NCI-H510A treated with DMSO at 0.1 percent for 48 hours (cell line): ENCODE data around the gene ZNF23.

Source experiments
- DNase-seq: peaks from one replicate; lab custom pipeline; 2025; lab: John Stamatoyannopoulos, UW

The ZNF23 gene

DNA sequence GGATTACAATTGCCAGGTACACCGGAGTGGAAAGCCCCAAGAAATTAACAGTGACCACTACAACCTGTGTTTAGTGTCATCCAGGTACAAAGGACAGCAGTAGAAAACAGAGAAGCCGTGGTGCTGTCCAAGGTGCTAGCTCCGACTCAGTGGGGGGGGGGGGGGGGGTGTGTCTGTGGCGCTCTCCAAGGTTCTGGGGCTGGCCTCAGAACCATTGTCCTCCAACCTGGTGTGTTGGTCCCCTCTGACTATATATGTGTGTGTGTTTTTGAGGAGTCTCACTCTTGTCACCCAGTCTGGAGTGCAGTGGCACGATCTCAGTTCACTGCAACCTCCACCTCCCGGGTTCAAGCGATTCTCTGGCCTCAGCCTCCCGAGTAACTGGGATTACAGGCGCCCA is 5.8 kb upstream of the ZNF23 start:
- DNase-seq = no peak

DNA sequence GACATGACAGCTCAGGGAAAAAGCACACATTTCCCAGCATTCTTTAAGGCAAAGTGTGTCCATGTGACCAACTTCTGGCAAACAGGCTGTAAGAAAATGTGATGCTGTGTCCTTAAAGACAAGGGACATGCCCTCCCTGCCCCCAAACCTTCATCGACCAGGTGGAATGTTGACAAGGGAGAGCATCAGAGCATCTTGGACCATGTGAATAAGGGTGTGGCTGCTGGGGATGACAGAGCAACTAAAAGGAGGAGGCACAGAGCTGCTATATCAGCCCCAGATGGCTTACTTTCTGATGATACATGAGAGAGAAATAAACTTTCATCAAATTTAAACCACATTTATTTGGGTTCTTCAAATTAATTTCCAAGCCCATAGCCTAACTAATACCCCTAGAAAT is 2.2 kb upstream of the ZNF23 start:
- no peak for DNase-seq

DNA sequence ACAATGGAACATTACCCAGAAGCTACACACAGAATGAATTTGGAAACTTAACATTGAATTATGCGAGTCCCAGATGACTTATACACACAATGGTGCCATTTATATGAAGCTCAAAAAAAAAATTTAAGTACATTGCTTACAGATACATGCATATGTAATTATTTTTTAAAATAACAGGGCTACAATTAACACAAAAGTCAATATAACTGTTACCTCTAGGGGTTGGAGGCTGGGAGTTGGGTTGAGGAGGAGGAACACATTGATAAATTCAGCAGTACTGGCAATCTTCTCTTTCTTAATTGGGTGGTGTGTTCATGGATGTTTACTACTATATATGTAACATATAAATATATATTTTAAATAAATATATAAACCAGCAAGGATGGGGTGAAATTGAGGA is 1.1 kb downstream of the ZNF23 start:
- DNase-seq = no peak

DNA sequence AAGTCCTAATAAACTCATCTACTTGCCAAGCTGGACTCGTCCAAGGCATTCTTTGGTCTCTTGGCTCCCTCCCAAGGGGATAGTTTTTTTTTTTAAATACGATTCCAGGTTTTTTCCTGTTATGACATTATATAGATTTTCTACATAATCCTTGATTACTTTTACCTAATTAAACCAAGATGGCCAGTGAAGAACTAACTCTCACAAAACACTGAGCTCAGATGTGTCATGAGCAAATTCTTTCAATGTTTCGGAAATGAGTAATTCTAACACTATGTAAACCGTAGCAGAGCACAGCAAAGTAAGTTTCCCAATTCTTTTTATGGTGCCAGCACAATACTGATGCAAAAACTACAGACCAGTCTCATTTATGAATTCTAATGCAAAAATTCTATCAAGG is 1.8 kb downstream of the ZNF23 start:
- DNase-seq = no peak

DNA sequence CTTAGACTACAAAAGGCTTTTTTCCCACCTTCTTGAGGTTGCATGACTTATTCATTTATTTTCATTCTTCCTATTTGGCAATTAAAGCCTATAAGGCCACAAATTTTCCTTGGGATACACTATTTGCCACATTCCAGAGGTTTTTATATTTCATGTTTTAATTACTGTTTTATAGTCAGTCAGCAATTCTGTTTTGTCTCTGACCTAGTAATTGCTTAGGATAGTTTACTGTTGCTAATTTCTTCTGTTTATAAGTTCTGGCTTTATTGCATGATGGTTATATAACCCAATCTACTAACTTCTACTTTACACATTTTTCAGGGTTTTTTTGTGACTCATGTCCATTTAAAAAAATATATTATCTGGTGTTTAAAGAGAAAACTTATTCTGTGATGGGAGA is 2.5 kb downstream of the ZNF23 start:
- DNase-seq = no peak

DNA sequence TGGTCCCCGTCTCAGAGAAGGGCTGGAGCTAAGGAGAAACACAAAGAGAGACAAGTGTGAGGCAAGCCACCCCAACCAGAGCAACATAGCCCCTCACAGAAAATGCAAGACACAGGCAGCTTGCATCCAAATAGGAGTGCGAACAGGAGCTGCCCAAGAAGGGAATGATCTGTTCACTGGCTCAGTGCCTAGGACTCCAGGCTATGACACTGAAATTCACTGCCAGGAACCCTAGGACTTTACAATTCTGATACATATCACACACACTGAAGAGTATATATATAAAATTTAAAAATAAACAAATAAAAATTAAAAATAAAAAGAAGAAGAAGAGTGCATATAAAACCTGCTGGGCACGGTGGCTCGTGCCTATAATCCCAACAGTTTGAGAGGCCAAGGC is 5.2 kb downstream of the ZNF23 start:
- DNase-seq = no peak

DNA sequence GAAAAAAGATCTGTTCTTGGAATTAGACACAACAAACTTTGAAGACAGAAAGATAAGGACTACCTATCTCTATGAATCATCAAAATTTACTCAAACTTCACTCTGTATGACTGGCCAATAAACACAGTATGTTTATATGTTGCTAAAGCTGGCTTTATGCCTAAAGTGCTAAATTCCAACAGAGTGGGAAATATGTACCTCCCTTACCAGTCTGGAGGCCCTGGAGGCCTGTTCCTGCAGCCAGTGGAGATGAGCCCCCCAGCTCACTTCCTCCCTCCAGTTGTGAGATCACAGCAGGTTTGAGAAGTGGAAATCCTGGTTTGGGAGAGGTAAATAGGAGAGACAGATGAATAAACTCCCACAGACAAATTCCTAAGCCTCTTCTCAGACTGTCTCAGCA is 9.0 kb downstream of the ZNF23 start:
- DNase-seq = no peak

DNA sequence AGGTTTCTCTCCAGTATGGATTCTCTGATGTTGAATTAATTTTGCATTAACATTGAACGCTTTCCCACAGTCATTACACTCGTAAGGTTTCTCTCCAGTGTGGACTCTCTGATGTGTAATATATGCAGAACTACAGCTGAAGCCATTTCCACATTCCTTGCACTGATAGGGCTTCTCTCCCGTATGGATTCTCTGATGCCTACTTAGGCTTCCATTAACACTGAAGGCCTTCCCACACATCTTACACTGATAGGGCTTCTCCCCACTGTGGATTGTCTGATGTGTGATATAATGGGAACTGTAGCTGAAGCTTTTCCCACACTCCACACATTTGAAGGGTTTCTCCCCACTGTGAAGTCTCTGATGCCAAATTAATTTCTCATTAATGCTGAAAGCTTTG is 13.0 kb downstream of the ZNF23 start:
- no peak for DNase-seq

DNA sequence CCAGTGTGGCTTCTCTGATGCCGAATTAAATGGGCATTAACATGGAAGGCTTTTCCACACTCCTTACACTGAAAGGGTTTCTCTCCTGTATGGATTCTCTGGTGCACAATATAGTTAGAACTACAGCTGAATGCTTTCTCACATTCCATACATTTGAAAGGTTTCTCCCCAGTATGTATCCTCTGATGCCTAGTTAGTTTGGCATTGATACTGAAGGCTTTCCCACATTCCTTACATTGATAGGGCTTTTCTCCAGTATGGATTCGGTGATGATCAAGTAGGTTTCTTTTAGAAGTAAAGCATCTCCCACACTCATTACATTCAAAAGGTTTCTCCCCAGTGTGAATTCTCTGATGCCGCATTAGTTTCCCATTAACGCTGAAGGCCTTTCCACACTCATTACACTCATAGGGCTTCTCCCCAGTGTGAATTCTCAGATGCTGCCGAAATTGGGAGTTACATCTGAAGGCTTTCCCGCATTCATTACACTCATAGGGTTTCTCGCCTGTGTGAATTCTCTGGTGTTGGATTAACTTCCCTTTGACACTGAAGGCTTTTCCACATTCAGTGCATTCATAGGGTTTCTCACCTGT is 13.7 kb downstream of the ZNF23 start:
- DNase-seq = no peak

DNA sequence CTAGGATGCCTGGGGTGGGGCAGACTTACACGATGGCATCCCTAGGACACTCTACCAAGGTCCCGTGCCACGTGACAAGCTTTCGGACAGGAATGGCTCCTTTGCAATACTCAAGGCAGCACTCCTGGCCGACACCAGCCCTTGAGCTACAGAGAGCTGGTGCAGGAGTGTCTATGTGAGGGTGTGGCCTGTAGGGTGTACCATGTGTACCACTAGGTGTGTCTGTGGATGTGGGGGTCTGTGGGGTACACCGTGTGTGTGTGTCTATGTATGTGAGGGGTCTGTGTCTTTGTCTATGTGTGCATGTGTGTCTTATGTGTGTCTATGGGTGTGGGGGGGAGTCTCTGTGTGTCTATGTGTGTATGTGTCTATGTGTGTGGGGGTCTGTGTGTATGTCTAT is 18.3 kb downstream of the ZNF23 start:
- no peak for DNase-seq

DNA sequence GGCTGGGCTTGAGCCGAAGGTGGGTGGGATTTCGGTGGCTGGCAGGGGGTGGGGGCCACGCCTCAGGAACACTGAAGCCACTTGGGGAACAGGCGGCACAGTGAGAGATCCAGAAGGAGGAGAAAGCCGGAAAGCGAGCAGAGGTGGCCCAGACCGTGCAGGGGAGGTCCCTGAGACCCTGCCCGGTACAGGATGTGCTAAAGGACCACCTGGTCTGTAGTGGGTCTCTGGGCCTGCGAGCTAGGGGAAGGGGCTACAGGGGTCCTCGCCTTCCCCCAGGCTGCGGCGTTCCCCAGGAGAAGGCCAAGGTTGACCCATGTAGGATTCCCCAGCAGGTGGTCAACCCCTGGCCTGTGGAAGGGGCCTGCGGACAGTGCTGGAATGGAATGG is 20.0 kb downstream of the ZNF23 start, which contains the start of gene TLE7:
TLE7 (minus strand) TSS at position 4 of the 390 bp plus-strand sequence. CDS start 8,730 bp downstream, outside the sequence.
- DNase-seq = no peak

DNA sequence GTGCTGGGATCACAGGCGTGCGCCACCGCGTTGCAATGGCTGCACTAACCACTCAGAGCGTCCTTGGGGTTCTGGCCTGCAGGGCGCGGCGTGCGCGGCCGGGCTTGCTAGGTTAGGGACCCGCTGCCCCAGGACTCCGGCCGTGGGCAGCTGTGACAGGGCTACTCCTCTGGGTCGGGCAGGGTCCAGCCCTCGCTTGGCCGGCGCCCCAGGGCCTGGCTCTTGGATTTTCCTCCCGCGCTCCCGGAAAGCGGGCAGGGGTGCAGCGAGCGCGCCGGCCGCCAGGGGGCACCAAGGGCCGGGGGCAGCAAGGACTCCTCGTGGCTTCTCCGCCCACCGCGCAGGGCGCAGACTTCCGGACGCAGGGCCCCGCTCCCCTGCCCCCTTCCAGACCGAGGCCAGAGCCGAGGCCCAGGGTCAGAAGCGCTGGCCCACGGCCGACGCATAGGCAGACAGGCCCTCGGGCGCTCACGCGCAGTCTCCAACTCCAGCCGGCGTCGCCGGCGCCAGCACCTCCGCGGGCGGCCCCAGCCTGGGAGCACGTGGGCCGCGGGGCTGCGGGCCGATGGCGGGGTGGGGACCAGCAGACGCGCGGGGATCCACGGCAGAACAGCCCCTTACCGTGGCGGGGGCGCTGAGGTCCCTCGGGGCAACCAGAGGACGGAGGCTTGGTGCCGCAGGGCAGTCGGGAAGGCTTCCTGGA is 20.5 kb downstream of the ZNF23 start:
- DNase-seq = no peak

DNA sequence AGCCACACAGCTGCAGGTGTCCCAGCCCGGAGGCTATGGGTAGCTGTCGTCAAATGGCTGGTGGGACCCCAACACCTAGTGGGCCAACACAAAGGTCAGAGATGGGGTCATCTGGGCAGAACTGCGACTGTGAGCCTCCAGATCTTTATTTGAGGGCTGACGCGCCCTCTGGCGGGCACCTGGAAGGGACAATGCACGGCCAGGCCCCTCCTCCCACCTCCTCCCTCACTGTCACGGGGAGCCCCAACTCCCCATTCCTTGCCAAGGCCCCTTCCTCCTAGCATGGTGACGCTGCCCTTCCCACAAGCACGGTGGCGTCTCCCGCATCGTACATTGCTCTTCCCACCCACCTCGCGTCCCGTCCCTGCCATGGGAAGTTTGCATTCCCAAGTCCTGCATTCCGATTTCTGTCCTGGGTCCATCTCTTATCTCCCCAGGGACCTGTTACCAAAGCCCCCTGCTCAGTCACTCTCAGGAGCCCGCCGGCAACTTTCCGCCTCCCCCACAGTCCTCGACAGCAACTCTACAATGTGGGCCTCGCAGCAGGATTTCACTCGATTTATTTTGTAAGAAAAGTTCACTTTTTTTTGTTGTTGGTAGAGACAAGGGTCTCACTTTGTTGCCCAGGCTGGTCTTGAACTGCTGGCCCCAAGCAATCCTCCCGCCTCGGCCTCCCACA is 21.2 kb downstream of the ZNF23 start:
- no peak for DNase-seq

DNA sequence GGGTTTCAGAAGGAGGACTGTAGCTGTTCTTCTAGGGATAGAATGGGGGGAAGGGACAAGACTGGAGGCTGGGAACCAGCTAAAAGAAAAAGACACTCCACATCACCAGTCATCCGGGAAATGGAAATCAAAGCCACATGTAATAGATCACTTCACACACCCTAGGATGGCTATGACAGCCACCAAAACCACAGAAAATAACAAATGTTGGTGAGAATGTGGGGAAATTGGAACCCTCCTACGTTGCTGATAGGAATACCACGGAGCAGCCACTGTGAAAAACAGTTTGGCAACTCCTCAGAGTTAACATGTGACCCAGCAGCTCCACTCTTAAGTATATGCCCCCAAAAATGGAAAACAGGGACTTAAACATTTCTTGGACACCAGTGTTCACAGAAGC is 22.5 kb downstream of the ZNF23 start:
- no peak for DNase-seq

DNA sequence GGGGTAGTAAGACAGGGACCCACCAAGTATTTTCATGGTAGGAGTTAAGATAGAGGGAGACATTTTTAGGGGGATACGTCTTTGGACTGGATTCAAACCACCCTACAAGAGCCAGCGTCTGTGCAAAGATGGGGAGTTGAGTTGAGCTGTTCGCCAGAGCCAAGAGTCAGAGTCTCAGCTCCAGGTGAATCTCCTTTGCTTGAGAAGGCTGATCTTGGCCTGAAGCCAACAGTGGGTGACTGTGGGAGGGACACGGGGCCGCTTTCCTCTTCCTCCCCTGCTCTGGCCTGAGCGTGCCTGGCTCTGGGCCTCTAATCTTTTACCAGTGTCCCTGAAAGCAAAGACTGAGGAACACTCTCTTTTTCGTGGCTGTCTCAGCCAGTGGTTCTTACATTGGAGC is 25.6 kb downstream of the ZNF23 start:
- DNase-seq = no peak

DNA sequence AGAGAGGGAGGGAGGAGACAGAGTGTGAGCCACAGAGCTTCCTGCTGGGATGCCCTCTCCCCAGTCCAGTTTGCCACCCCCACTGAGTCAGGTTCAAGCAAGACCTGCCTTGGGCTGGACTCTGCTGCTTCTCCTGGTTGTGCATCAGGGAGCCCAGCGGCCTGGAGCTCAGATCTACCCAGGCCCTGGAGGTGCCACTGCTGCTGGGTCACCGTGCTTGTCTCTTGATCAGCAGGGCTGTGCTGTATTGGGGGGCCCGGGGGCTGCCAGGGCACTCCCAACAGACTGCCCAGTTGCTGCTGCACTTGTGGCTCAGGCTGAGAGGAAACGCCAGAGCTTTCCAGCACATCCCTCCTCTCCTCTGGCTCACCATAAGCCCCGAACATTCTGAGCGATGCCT is 29.1 kb downstream of the ZNF23 start:
- DNase-seq = no peak

DNA sequence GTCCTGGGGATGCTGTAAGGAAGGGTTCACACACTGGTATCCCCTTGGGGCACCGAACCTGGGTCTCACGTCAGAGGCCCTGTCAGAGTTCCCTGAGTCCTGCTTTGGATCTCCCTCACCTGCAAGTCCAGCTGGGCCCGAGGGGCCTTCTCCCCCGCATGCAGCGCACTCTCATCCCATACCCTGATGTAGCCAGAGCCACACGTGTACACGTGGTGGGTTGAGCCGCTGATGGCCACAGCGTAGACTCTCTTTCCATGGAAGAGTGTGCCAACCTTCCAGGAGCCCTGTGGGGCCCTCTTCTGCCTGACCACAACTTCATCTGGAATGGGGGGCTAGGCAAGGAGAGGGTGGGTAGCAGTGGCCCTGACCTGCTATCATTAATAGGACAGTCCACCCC is 30.1 kb downstream of the ZNF23 start:
- no peak for DNase-seq

DNA sequence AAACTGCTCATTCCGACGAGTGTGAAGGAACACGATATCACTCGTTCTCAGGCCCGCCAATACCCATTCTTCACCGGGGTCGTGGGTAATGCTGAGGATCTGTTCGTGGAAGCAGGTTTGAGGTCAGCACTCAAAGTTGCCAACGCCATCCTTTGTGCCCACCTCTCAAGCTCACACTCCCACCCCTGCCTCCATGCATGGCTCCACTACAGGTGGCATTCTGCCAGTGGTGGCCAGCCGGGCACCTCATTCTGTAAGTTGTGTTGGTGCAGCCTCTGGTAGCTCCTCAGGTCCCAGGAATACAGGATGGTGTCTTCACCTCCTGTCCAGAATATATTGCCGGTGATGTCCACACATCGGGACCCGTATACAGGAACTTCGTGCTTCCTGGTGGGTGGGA is 30.9 kb downstream of the ZNF23 start:
- no peak for DNase-seq

DNA sequence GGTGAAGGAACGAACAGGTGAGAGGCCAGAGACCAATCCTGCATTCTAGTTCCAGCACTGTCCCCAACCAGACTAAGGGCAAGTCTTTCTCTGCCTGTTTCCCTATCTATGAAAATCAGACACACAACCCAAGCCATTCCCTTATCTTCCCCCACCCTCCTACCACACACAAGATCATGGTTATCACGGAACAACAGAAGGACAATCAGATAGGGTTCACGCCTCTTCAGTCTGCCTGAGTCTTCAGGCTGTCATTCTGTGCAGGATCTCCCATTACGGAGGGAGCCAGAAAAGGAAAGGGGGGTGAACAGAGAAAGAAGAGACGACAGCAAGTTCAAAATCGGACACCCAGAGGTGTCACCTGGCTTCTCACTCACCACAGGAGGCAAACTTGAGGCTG is 31.3 kb downstream of the ZNF23 start:
- DNase-seq = no peak

DNA sequence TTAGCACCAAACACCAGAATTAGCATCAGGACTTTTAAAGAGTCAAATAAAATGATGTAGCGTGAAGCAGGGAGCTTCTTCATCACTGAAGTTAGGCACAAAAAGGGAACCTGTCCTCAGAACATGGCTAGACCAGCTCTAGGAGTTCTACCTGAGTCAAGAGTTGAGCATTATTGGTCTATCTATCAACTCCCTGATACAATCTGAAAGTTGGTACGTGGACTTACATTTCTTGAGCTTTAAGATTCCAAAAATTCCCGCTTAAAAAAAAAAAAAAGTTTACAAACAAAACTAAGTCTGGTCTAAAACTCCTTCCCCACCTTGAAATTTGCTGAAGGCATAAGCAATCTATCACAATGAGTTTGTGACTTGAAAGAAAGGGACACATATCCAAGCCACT is 32.5 kb downstream of the ZNF23 start:
- DNase-seq = no peak

DNA sequence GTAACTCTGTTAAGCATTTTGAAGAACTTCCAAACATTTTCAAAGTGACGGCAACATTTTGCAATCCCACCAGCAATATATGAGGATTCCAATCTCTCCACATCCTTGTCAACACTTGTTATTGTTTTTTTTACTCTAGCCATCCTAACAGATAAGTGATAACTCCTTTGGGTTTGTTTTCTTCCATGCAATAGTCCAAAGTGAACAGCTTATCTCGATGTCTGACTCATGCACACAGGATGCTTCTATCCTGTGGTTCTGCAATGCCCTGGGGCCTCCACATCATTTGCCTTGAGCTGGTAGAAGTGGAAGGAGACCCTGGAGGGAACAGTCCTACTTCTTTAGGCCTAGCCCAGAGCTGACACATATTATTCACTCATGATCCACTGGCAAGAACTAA is 33.2 kb downstream of the ZNF23 start:
- DNase-seq = no peak

DNA sequence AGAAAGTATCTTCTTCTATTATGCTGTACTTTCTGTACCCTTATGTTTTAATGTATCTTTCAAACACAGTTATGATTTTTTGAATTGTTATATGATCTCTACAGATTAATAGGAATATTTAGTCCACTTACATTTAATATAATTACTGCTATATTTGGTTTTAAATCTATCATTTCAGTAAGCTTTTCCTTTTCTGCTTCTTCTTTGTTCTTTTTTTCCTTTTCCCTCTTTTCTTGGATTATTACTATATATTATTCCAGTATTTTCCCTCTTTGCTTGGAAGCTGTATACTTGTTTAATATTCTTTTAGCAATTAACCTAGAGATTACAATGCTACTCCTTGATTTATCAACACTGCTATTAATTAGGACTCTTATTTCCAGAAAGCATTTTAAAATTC is 33.7 kb downstream of the ZNF23 start:
- DNase-seq = no peak

DNA sequence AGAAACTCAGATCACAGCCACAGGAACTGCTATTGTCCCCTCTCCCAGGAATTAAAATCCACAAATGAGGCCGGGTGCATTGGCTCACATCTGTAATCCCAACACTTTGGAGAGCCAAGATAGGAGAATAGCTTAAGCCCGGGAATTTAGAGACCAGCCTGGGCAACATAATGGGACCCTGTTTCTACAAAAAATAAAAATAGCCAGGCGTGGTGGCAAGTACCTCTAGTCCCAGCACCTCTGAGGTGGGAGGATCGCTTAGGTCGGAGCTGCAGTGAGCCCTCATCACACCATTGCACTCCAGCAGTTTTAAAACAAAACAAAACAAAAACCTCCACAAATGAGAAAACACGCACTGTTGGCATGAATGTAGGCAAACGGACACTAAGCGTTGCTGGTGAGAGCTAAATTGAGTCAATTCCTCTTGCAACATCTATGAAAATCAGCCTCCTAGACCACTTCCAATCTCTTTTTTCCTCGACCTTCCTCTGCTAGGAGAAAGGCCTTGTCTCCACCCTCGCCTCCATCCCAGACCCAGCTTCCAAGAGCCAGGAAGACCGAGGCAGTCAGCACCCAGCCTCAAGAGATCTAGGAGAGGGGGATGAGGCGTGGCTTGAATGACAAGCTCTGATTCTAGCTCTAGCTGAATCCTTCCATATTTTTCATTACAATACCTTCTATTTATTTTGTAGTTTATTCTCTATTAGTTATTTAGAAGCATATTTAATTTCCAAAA is 35.0 kb downstream of the ZNF23 start:
- no peak for DNase-seq
